A549 (cell line): ENCODE data around the gene PRDX2. TPM values are rescaled to one million over a fixed set of nuclear protein-coding genes. Genes with fewer than 3 reads are reported as not detected.
"Not testable (repeated sequence)": the region's sequence is repeated elsewhere in the genome, so short reads cannot be mapped to it uniquely, and the experiment has no call there.

Experiments used
- ATAC-seq, 2 experiments: fragments of 200-7000 bp in 1 of 2; fragments of >200 bp in 1 of 2; cut with Nextera tagmentation in 1 of 2; cut with Tn5 transposase in 1 of 2; 3 replicates each; pipeline versions ENCODE4 v1.8.0 to v1.9.1; 2018 to 2020; ENCODE audit warnings: mild to moderate bottlenecking in 1 of 2, moderate library complexity in 1 of 2
- CTCF ChIA-PET: fragments of 300-600 bp; sonication (Branson Sonifier 250); formaldehyde crosslinking; extraction: SDS; loops from one replicate; lab custom pipeline; 2021; ENCODE audit warnings: antibody characterized with exemption, inconsistent platforms; lab: Yijun Ruan, JAX
- POLR2A ChIA-PET: fragments of 350-600 bp; formaldehyde crosslinking; extraction: SDS; loops from one replicate; lab custom pipeline; 2021; ENCODE audit warnings: antibody characterized with exemption, inconsistent platforms; lab: Yijun Ruan, JAX
- DNase-seq, 2 experiments: peaks; one replicate each; pipeline versions ENCODE4 v3.0.0 to v3.0.0-alpha.2; 2011 to 2016; ENCODE audit warnings: low read depth in 1 of 2, low spot score in 1 of 2
- FAIRE-seq: peaks from 2 replicates; lab custom pipeline; 2011; peaks lifted over from hg19 to GRCh38; lab: Jason Lieb, UNC
- H3K27ac ChIP-seq, 2 experiments: fragments of >200 bp; sonication (Bioruptor Twin); formaldehyde crosslinking; 3 replicates each; pipeline ENCODE4 v1.5.1; 2016 to 2017
- H3K4me1 ChIP-seq: fragments of >200 bp; sonication (Bioruptor Twin); formaldehyde crosslinking; 3 replicates; pipeline ENCODE4 v1.6.1; 2016
- H3K4me2 ChIP-seq: fragments of >200 bp; sonication (Bioruptor Twin); formaldehyde crosslinking; 3 replicates; pipeline ENCODE4 v1.6.1; 2016
- H3K4me3 ChIP-seq: fragments of >200 bp; sonication (Bioruptor Twin); formaldehyde crosslinking; 3 replicates; pipeline ENCODE4 v1.5.1; 2016
- H3K9me3 ChIP-seq: fragments of >200 bp; sonication (Bioruptor Twin); formaldehyde crosslinking; 3 replicates; pipeline ENCODE4 v1.6.1; 2016
- EHMT2 ChIP-seq: fragments of 200-600 bp; sonication (generic); IDR thresholded peaks from 2 replicates; pipeline ENCODE4 v1.6.1; 2016; ENCODE audit warnings: antibody characterized with exemption, low read depth, mild to moderate bottlenecking, moderate library complexity
- EP300 ChIP-seq, 2 experiments: fragments of >200 bp; sonication (Bioruptor Twin); formaldehyde crosslinking; IDR thresholded peaks; 2 replicates in 1 of 2; 3 replicates in 1 of 2; pipeline ENCODE4 v1.6.1; 2016 to 2017
- ESRRA ChIP-seq: fragments of 150-350 bp; IDR thresholded peaks from 2 replicates; pipeline ENCODE4 v1.6.1; 2014; ENCODE audit warnings: mild to moderate bottlenecking, low read length, borderline replicate concordance
- FOSB ChIP-seq: fragments of 250-450 bp; sonication (Bioruptor Pico); IDR thresholded peaks from 2 replicates; pipeline ENCODE4 v1.5.0; 2020; ENCODE audit warnings: mild to moderate bottlenecking, moderate library complexity
- FOSL2 ChIP-seq, 2 experiments: fragments of 450-650 bp in 1 of 2; fragments of >200 bp in 1 of 2; sonication (Bioruptor Twin) in 1 of 2; formaldehyde crosslinking; IDR thresholded peaks; 2 replicates each; pipeline versions ENCODE4 v1.5.0 to v1.6.1; 2016 to 2020; ENCODE audit warnings: mild to moderate bottlenecking in 1 of 2, moderate library complexity in 1 of 2
- HOXB5 ChIP-seq: fragments of 250-450 bp; sonication (Bioruptor Pico); IDR thresholded peaks from 2 replicates; pipeline ENCODE4 v1.5.0; 2020; ENCODE audit warnings: mild to moderate bottlenecking, moderate library complexity
- JUN ChIP-seq, 2 experiments: fragments of >200 bp; sonication (Bioruptor Twin); formaldehyde crosslinking; IDR thresholded peaks; 2 replicates in 1 of 2; 3 replicates in 1 of 2; pipeline ENCODE4 v1.6.1; 2016 to 2017
- JUNB ChIP-seq: fragments of >200 bp; sonication (Bioruptor Twin); formaldehyde crosslinking; IDR thresholded peaks from 2 replicates; pipeline ENCODE4 v1.6.1; 2016
- MAZ ChIP-seq: fragments of 150-350 bp; IDR thresholded peaks from 2 replicates; pipeline ENCODE4 v1.6.1; 2014; ENCODE audit warnings: antibody characterized with exemption, low read depth, low read length, borderline replicate concordance
- MYC ChIP-seq: IDR thresholded peaks from 2 replicates; pipeline ENCODE4 v1.6.1; 2012; ENCODE audit warnings: mild to moderate bottlenecking, inconsistent platforms, low read length, improper control_type of control experiment, borderline replicate concordance
- NPAS2 ChIP-seq: fragments of 250-450 bp; sonication (Bioruptor Pico); IDR thresholded peaks from 2 replicates; pipeline ENCODE4 v1.8.0; 2022; ENCODE audit warnings: mild to moderate bottlenecking, moderate library complexity, borderline replicate concordance
- PHF8 ChIP-seq: fragments of 200-600 bp; sonication (generic); IDR thresholded peaks from 2 replicates; pipeline ENCODE4 v1.6.1; 2016; ENCODE audit warnings: low read depth, mild to moderate bottlenecking, antibody characterized with exemption, moderate library complexity, borderline replicate concordance
- POLR2A ChIP-seq: IDR thresholded peaks from 2 replicates; pipeline ENCODE4 v1.6.1; 2012; ENCODE audit warnings: mild to moderate bottlenecking, low read length
- RCOR1 ChIP-seq: fragments of 150-350 bp; IDR thresholded peaks from 2 replicates; pipeline ENCODE4 v1.6.1; 2014; ENCODE audit warnings: antibody characterized with exemption, low read length, low read depth
- RFX5 ChIP-seq: fragments of 450-650 bp; IDR thresholded peaks from 2 replicates; pipeline ENCODE4 v1.7.1; 2014; ENCODE audit warnings: antibody characterized with exemption, mild to moderate bottlenecking, moderate library complexity
- SMC3 ChIP-seq: fragments of >200 bp; sonication (Bioruptor Twin); formaldehyde crosslinking; IDR thresholded peaks from 3 replicates; pipeline ENCODE4 v1.6.1; 2018; ENCODE audit warnings: inconsistent platforms
- SREBF2 ChIP-seq: fragments of 450-650 bp; IDR thresholded peaks from 2 replicates; pipeline ENCODE4 v1.6.1; 2014; ENCODE audit warnings: mild to moderate bottlenecking, moderate library complexity
- TFCP2L1 ChIP-seq: fragments of 250-450 bp; sonication (Bioruptor Pico); IDR thresholded peaks from 2 replicates; pipeline ENCODE4 v1.5.0; 2021; ENCODE audit warnings: mild to moderate bottlenecking
- ZC3H11A ChIP-seq: fragments of 450-650 bp; IDR thresholded peaks from 2 replicates; pipeline ENCODE4 v1.6.1; 2014; ENCODE audit warnings: antibody characterized with exemption, mild to moderate bottlenecking
- ZNF302 ChIP-seq: fragments of 250-450 bp; sonication (Bioruptor Pico); IDR thresholded peaks from 2 replicates; pipeline ENCODE4 v1.9.0; 2021; ENCODE audit warnings: inconsistent platforms, mild to moderate bottlenecking, moderate library complexity
- WGBS: methylation state at CpG from one replicate; pipeline ENCODE4 v1.1.6; 2017; ENCODE audit errors: missing lambda C conversion rate; 5-methylcytosine and 5-hydroxymethylcytosine counted together
- polyA plus RNA-seq, 4 experiments: library from polyadenylated mRNA; depleted of rRNA in 3 of 4; stranded (reverse); fragments of >200 nt; fragmentation: RNase III in 1 of 4; extraction: RNeasy Plus Mini Kit Qiagen cat#74134 plus additional on column Dnase treatment in 1 of 4; gene quantifications; 2 replicates in 3 of 4; 3 replicates in 1 of 4; pipeline ENCODE4 v1.2.3, GENCODE V29; 2011 to 2017
- TF ChIP-seq, protein P1 (sequence below): fragments of 150-350 bp; IDR thresholded peaks from 2 replicates; pipeline ENCODE4 v1.6.1; 2014; ENCODE audit warnings: low read depth, mild to moderate bottlenecking, low read length
- TF ChIP-seq, protein P2 (sequence below): IDR thresholded peaks from 2 replicates; pipeline ENCODE4 v1.6.1; 2012; ENCODE audit warnings: low read depth, borderline replicate concordance
- TF ChIP-seq, protein P3 (sequence below): fragments of >200 bp; sonication (Bioruptor Twin); formaldehyde crosslinking; IDR thresholded peaks from 2 replicates; pipeline ENCODE4 v1.6.1; 2016

Gene PRDX2
- polyA plus RNA-seq, 2 of the 4 experiments (the other 2 are of a cell fraction) = 0.57 to 0.84 TPM

DNA sequence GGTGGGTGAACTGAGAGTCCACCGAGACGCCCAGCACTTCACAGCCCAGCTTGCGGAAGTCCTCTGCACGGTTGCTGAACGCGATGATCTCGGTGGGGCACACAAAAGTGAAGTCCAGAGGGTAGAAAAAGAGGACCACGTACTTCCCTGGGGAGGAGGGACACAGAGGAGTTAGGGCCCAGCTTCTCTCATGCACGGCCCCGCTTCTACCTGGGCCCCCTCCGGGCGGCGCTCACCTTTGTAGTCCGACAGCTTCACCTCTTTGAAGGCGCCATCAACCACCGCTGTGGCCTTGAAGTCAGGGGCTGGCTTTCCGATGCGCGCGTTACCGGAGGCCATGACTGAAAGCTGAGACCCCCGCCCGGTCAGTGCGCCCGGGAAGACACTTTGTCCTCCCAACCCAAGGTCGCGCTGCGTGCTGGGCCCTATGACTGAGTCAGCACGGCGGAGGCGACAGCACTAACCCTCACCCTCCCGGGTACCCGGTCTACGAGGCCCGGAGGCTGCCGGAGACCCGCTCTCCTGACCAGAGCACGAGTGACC is 606 bp downstream of the PRDX2 start (continued):
- TF ChIP-seq, protein P1, sequence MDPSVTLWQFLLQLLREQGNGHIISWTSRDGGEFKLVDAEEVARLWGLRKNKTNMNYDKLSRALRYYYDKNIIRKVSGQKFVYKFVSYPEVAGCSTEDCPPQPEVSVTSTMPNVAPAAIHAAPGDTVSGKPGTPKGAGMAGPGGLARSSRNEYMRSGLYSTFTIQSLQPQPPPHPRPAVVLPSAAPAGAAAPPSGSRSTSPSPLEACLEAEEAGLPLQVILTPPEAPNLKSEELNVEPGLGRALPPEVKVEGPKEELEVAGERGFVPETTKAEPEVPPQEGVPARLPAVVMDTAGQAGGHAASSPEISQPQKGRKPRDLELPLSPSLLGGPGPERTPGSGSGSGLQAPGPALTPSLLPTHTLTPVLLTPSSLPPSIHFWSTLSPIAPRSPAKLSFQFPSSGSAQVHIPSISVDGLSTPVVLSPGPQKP = no peak
- TF ChIP-seq, protein P2, sequence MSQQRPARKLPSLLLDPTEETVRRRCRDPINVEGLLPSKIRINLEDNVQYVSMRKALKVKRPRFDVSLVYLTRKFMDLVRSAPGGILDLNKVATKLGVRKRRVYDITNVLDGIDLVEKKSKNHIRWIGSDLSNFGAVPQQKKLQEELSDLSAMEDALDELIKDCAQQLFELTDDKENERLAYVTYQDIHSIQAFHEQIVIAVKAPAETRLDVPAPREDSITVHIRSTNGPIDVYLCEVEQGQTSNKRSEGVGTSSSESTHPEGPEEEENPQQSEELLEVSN = no peak
- no peak for TF ChIP-seq MYC
- TF ChIP-seq TFCP2L1 (CRISPR knock-in tag) = no peak
- TF ChIP-seq, protein P3, sequence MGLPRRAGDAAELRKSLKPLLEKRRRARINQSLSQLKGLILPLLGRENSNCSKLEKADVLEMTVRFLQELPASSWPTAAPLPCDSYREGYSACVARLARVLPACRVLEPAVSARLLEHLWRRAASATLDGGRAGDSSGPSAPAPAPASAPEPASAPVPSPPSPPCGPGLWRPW = no peak
- TF ChIP-seq FOSB (CRISPR knock-in tag) = no peak
- no peak for TF ChIP-seq RFX5
- TF ChIP-seq SMC3 = no peak

DNA sequence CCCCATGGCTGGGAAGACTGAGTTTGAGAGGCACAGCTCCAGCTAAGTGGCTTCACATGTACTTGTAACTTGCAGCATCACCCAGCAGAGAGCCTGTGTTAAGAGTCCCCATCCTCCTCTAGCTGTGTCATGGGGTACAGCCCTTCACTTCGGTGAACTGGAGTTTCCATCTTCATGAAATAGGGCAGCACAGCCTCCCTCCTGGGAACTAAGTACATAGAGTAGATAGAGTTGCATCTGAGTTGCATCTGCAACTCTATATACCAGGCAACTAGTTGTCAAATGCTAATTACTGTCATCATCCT is 1.2 kb downstream of the PRDX2 start:
- Histone ChIP-seq H3K9me3 (no peaks in the 10 kb centered on the region), H3K4me1 (peaks cover 9% of the 10 kb centered on the region), H3K4me3 (no peak overlapping the region), H3K27ac (no peak overlapping the region), H3K4me2 (no peak overlapping the region)
- CTCF ChIA-PET = interaction anchor here (1.3 to 17.4 kb wide), 3 partner anchors 33 to 123 kb away, joined by 3 to 901 read pairs (median 44); partner anchors contain the start of gene HOOK2
- no CpG with 5 or more reads among the region's 1 CpG for WGBS
- TF ChIP-seq RFX5 (no peak), ESRRA (no peak), FOSL2 (IDR thresholded peaks at IDR 0.05) (no peak), FOSL2 (CRISPR knock-in tag; IDR thresholded peaks at IDR 0.05) (no peak), HOXB5 (CRISPR knock-in tag) (no peak), SMC3 (no peak), PHF8 (no peak), ZC3H11A (no peak), EHMT2 (no peak), MAZ (no peak), ZNF302 (no peak), SREBF2 (no peak)
- TF ChIP-seq, protein P2 = no peak
- TF ChIP-seq, protein P1 = no peak
- POLR2A ChIA-PET = no interaction called here
- DNase-seq (no peak), ATAC-seq (no peak), FAIRE-seq (no peak)

DNA sequence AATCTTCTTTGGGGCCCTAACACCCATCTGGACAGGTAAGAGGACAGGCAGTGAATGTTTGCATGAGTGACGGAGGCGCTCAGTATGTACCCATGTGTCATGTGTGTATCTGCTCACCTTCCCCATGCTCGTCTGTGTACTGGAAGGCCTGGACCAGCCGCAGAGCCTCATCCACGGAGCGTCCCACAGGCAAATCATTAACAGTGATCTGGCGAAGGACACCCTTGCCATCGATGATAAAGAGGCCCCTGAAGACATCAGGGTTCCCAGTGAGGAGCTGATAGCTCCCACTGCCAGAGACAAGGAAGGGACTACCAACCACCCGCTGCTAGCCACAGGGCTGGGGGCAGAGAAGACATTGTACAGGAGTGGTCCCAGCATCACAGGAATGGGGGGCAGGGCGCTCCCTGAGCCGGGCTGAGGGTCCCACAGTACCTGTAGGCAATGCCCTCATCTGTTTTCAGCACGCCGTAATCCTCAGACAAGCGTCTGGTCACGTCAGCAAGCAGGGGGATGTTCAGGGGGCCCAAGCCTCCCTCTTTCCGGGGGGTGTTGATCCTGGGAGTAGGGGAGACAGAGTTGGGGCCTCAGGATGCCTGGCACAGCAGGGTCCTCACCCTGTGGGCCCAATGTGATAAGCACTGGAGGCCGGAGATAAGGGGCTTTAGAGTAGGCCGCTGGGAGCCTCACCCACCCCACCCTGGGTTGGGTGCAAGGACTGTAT is 1.7 kb downstream of the PRDX2 start:
- FAIRE-seq (no peak), ATAC-seq (no peak)
- peaks cover 12% of the 10 kb centered on the region for H3K4me1 ChIP-seq
- POLR2A ChIA-PET = no interaction called here
- H3K27ac ChIP-seq = no peak overlapping the region
- TF ChIP-seq NPAS2 (no peak), JUNB (no peak), RCOR1 (no peak), EP300 (IDR thresholded peaks at IDR 0.05) (no peak), FOSB (CRISPR knock-in tag) (no peak), TFCP2L1 (CRISPR knock-in tag) (no peak), JUN (IDR thresholded peaks at IDR 0.05) (no peak), POLR2A (no peak)
- TF ChIP-seq, all 56 proteins: peak for 0
- CTCF ChIA-PET = interaction anchor here (1.3 to 17.4 kb wide), 3 partner anchors 33 to 122 kb away, joined by 3 to 901 read pairs (median 44); partner anchors contain the start of gene HOOK2
- Histone ChIP-seq H3K4me3 (no peak overlapping the region), H3K9me3 (no peaks in the 10 kb centered on the region), H3K4me2 (no peak overlapping the region)
- no peak for DNase-seq
- 74% methylated on average over 12 of the region's 18 CpGs for WGBS

GRCh38 chr19:12797607-12798006 is 4.0 kb downstream of the PRDX2 start:
- not testable (repeated sequence) for H3K27ac ChIP-seq, ATAC-seq, FAIRE-seq, H3K4me2 ChIP-seq, H3K9me3 ChIP-seq, DNase-seq, H3K4me3 ChIP-seq
- H3K4me1 ChIP-seq = peaks cover 21% of the 10 kb centered on the region
- ChIA-PET CTCF (interaction anchor here (0.6 to 17.4 kb wide), 13 partner anchors 8 to 89 kb away, joined by 3 to 901 read pairs (median 10); partner anchors contain the start of genes BEST2, HOOK2, MAST1 and RNASEH2A), POLR2A (interaction anchor here (0.8 kb wide), 1 partner anchor 31 kb away, joined by 3 read pairs; no protein-coding TSS in a partner anchor)
- WGBS = 81% methylated on average over 7 of the region's 7 CpGs
